NCI-H2227 treated with DMSO at 0.1 percent for 48 hours (cell line): ENCODE measurements around the gene MGLL.
"Not testable (repeated sequence)": the region's sequence is repeated elsewhere in the genome, so short reads cannot be mapped to it uniquely, and the experiment has no call there.

Source experiments
- DNase-seq: peaks from one replicate; lab custom pipeline; 2025; lab: John Stamatoyannopoulos, UW

MGLL gene

GRCh38 chr3:127672429-127673190 lies 149.7 kb downstream of the MGLL start, which contains the start of gene ABTB1:
Gene ABTB1, plus strand, starts transcription at chr3:127672952. Its CDS starts 74 bp downstream, at chr3:127673026.
- DNase-seq = peak; percentile 19

GRCh38 chr3:127671523-127672428 lies 150.5 kb downstream of the MGLL start:
- no peak for DNase-seq

DNA sequence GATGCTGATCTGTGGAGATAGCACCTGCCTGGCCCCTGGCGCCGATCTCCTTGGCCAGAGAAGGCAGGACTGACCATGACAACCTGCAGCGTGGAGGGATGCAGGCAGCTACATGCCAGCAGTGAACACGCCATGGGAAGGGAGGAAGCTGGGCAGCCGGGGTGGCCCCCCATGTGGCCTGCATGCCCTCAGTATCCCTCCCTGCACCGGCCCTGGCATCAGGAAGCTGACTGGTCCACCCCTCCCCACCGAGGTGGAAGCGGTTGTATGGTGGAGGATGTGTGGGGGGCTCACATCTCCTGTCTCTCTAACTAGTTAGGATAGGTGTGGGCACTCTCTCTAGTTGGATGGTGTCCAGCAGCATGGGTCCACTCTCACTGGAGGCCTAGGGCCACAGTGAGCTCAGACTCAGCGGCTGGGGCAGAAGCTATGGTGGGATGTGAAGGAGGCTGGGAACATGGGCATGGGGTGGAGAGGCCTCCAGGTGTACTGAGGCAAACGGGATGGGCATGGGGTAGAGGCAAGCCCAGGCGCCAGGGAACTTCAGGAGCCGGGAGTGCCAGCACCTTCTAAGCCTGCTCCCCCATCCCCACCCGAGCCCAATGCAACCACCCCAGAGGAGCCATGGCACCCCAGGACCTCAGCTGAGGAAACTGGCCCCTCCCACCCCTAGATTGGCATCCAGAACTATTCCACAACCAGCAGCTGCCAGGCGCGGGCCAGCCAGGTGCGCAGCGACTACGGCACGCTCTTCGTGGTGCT lies 151.4 kb downstream of the MGLL start:
- no peak for DNase-seq

DNA sequence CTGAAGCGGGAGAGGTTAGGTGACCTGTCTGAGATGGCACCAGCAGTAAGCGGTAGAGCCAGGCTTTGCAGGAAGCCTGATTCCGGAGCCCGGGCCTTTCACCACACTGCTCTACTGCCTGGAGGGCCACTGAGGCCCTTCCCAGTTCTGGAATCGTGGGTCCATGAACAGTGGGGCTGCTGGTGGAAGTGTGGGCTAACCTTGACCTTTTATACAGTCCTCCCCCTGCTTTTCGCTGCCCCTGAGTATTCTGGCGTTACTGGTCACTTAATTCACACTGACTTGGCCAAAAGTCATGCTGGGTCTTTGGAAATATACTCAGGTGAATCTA lies 152.1 kb downstream of the MGLL start:
- DNase-seq = no peak

- no peak for DNase-seq
Observed at GRCh38 chr3:127669541-127670228, 152.6 kb downstream of the MGLL start.

GRCh38 chr3:127668906-127669305 lies 153.4 kb downstream of the MGLL start:
- no peak for DNase-seq

GRCh38 chr3:127667119-127667681 lies 155.1 kb downstream of the MGLL start:
- peak; percentile 35 for DNase-seq

DNA sequence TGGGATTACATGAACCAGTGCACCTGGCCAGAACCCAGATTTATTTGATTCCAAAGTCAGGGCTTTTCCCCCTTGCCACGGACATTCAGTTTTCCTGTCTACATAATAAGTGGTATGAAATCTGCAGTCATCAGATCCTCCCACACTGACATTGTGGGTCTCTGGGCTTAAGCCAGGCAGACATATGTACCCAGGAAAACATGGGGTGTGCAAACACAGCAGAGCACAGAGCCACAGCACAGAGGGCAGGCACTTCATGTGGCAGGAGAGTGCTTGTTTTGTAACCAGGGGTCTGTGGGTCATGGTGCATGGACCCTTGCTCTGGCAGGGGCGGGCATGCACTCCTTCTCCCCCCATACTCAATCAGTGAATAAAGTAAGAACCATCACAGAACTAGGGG lies 155.6 kb downstream of the MGLL start:
- no peak for DNase-seq

DNA sequence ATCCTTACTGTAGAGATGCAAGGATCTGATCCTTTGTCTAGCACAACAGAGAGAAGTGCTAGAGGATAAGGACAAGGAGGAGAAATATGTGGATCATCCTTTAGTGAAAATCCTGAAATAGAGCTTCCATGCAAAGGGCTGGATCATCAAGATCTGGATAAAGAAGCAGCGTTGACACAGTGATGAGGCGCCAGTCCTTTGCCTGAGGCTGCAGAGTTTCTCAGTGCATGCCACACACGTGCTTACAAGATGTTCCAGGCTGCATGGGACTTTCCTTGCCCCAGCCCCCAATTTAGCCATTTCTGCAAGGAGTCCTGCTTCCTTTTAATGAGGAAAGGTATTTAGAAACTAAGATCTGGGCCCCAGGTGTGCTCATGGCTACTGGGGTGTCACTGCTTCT lies 156.7 kb downstream of the MGLL start:
- no peak for DNase-seq

GRCh38 chr3:127665165-127665564 lies 157.2 kb downstream of the MGLL start:
- DNase-seq = no peak

DNA sequence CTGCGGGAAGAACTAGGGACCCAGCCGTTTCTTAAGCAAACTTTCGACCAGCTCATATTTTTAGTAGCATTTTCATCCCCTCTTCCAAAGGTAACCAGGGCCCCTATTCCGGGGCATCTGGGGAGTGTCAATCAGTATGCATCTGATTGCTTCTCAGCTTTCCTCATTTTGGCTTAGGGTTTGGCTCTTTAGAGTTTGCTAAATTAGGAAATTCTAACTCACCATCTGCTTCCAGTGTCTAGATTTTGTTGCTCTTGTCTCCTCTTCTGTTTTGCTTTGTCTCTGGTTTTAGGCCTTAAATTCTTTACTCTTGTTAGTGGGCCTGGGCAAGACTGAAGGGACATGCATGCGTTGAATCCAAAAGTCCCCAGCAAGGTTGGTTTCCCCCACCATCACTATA lies 159.2 kb downstream of the MGLL start:
- DNase-seq = no peak

DNA sequence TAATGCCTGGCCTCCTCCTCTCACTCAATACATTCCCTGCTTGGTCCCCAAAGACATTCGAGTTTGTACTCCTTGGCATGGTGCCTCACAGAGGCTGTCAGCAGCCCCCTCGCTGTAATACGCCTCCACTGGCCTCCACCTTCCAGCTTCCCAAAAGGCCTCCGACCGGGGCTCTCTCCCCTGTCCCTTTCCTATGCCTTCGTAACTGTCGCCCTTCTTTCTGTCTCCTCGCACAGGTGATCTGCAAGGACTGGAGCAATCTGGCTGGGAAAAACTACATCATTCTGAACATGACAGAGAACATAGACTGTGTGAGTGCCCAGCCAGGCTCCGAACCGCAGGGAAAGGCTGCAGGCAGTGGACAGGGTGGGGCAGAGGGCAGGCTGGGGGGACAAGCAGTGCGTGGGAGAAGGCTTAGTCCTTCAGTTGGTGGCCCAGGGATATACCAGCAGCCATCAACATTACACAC lies 160.3 kb downstream of the MGLL start:
- DNase-seq = no peak

GRCh38 chr3:127661600-127661999 lies 160.7 kb downstream of the MGLL start:
- no peak for DNase-seq

- DNase-seq = no peak
Observed at GRCh38 chr3:127660621-127661251, 161.6 kb downstream of the MGLL start.

GRCh38 chr3:127658234-127658633 lies 164.1 kb downstream of the MGLL start:
- no peak for DNase-seq

DNA sequence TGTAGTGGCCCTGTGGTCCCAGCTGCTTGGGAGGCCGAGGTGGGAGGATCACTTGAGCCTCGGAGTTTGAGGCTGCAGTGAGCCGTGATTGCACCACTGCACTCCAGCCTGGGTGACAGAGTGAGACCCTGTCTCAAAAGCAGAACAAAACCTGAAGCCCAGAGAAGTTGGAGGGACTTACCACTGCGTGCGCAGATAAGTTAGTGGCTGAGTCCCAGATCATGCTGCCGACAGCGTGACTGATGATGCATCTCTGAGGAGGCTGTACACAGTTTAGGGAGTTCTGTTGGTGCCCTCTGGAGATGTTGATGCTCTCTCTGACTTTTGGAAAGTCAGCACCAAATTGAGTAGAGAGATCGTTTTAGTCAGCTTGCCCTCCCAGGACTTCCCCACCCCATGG lies 165.4 kb downstream of the MGLL start:
- no peak for DNase-seq

DNA sequence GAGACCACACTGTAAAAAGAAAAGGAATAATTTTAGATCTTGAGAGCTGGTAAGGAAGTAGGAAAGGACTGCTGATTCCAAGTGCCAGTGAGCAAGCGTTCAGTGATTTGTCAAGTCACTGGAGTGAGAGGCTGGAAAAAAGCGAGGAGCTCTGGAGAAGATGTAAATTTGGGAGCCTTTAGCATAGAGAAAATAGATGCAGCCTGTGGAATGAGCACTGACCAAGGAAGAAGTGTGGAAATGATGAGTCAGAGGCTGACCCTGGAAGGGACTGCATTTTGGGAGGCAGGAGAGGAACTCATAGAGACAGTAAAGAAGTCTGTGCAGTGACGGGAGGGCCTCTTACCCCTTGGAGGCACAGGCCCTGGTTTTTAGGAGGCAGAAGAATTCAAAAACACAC lies 166.7 kb downstream of the MGLL start:
- DNase-seq = no peak

DNA sequence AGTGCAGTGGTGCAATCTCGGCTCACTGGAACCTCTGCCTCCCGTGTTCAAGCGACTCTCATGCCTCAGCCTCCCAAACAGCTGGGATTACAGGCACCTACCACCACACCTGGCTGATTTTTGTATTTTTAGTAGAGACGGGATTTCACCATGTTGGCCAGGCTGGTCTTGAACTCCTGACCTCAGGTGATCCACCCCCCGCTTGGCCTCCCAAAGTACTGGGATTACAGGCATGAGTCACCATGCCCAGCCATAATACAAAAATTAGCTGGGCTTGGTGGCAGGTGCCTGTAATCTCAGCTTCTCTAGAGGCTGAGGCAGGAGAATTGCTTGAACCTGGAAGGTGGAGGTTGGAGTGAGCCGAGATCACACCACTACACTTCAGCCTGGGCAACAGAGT lies 167.3 kb downstream of the MGLL start:
- DNase-seq = not testable (repeated sequence)

DNA sequence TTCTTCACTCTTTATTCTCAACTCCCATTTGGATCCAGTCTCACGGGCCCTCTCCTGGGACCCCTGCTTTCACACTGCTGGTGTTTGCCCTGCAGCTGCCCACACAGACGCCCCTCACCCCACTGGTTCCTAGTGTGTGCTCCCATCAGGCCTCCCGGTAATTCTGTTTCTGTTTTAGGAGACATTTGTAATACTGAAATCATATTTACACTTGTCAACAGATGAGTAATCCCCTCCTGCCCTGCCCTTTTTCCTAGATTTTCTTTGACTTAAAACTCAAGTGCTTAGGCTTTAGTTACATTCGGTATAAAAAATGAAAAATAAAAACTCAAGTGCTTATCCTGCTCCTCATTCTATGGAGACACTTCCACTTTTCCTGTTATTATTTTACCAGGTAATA lies 167.9 kb downstream of the MGLL start:
- no peak for DNase-seq

DNA sequence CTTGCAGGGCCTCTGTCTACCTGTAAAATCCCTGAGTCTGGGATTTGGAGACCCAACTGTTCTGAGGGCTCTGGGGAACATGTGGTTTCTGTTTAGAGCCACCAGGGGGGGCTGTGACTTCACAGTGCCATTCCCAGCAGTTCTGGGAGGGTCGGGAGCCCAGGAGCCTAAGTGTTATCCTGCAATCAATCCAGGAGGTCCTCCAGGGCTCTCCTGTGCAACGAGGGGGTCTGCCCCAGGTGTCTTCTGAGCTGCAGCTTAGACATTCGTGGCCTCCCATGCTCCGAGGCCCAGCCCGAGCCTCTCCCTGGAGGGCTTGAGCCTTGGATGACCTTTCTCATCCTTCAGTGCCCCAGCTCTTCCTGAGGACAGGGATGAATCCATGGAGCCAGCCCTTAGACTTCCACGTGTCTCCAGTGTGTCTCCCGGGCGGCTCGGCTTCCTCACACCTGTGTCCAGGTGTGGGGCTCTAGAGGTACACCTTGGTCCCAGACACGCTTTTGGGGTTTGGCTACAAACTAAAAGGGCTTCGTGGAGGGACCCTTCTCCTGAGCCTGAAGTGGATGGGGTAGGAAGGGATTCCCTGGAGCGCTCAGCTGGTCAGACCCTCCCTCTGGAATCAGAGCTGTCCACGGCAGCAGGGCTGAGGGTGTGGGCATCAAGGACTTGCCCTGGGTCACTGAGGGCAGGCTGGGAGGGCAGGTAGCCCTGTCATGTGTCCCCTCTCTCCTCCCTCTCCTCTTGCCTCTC lies 169.9 kb downstream of the MGLL start:
- DNase-seq = peak; percentile 20
